Endothelial cell of umbilical vein (primary cell): Measurements from ENCODE around the gene ANHX.

Experiments
- CTCF ChIP-seq, 2 donors: IDR thresholded peaks; 1 replicate in 1 of 2; 2 replicates in 1 of 2; pipeline ENCODE4 v1.5.1; 2011; ENCODE audit warnings: low read length in 2 of 2, mild to moderate bottlenecking in 2 of 2, moderate library complexity in 2 of 2, control low read depth in 1 of 2, inconsistent platforms in 1 of 2, low read depth in 1 of 2; ENCODE audit not compliant: insufficient read depth in 1 of 2; ENCODE audit errors: extremely low read depth in 1 of 2
- JUN ChIP-seq: IDR thresholded peaks from 2 replicates; pipeline ENCODE4 v1.6.1; 2011; ENCODE audit warnings: borderline replicate concordance, low read depth; ENCODE audit not compliant: insufficient read length, insufficient read depth

GRCh38 chr12:133206390-133206789 is 29.3 kb downstream of the ANHX start:
- TF ChIP-seq CTCF (IDR thresholded peaks at IDR 0.05; ENCODE audit: extremely low read depth in 1 of 2, insufficient read depth in 1 of 2, low read depth in 1 of 2, low read length in 2 of 2) (no peak), JUN (no peak)
